Measurements from ENCODE around the gene MRPL48. TPM values are rescaled to one million over a fixed set of nuclear protein-coding genes. Genes with fewer than 3 reads are reported as not detected.
"Not testable (repeated sequence)": the region's sequence is repeated elsewhere in the genome, so short reads cannot be mapped to it uniquely, and the experiment has no call there.

MRPL48 gene
- polyA plus RNA-seq, 1 of the 3 experiments (the other 2 are of a cell fraction): 29.2 TPM

DNA sequence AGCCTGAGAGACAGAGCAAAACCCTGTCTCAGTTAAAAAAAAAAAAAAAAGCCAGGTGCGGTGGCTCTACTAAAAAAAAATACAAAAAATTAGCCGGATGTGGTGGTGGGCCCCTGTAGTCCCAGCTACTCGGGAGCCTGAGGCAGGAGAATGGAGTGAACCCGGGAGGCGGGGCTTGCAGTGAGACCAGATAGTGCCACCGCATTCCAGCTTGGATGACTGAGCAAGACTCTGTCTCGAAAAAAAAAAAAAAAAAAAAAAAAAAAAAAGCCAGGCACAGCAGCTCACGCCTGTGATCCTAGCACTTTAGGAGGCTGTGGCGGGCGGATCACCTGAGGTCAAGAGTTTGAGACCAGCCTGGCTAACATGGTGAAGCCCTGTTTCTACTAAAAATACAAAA is 92.8 kb downstream of the MRPL48 start:
- Histone ChIP-seq H3K79me2 (ENCODE audit: insufficient read depth) (peaks cover 29% of the 10 kb centered on the region), H3K36me3 (replicated peaks in 1 of 2; ENCODE audit: control insufficient read depth in 1 of 2, insufficient read depth in 2 of 2, low read length in 1 of 2) (peaks cover 4 to 11% of the 10 kb centered on the region in 2 experiments)
- H2AFZ ChIP-seq (ENCODE audit: low read depth); H3K27me3 ChIP-seq (ENCODE audit: insufficient read depth); H3K4me1 ChIP-seq (ENCODE audit: control insufficient read depth in 1 of 2, insufficient read depth in 2 of 2, low read depth in 1 of 2, low read length in 1 of 2); H3K9me2 ChIP-seq; H3K4me3 ChIP-seq (ENCODE audit: low read depth in 2 of 2, low read length in 1 of 2); H3K27ac ChIP-seq (ENCODE audit: low read depth in 2 of 2, low read length in 1 of 2); H3K4me2 ChIP-seq; H3K9ac ChIP-seq; H4K20me1 ChIP-seq (ENCODE audit: insufficient read depth); DNase-seq; CTCF ChIA-PET; H3K9me3 ChIP-seq; H3F3A ChIP-seq (replicated peaks; ENCODE audit: insufficient read depth): not testable (repeated sequence)
- POLR2A ChIA-PET: interaction anchor here (0.6 kb wide), 1 partner anchor 93 kb away, joined by 5 read pairs; no protein-coding TSS in a partner anchor
- 80% methylated on average over 10 of the region's 10 CpGs for WGBS (ENCODE audit: low lambda C conversion rate)

DNA sequence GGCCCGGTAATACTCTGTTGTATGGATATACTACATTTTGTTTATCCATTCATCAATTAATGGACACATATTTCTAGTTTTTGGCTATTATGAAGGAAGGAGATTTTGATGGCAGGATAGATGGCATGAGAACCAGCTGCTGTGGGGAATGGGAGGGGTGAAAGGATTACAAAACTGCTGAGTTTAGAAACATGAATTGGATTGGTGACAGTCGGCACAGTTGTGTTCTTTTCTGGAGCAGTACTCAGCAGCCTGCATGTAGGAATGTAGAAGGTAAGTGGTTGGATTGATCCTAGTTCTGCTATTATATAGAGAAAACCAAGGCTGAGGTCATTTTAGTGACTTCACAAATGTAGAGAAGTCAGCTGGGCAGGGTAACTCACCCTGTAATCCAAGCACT is 96.2 kb downstream of the MRPL48 start:
- Histone ChIP-seq H3K9me2 (no peaks in the 10 kb centered on the region), H3K9ac (no peak overlapping the region), H3K4me3 (ENCODE audit: low read depth in 2 of 2, low read length in 1 of 2) (no peak overlapping the region), H4K20me1 (ENCODE audit: insufficient read depth) (no peaks in the 10 kb centered on the region), H3K27me3 (ENCODE audit: insufficient read depth) (no peaks in the 10 kb centered on the region), H3K4me1 (ENCODE audit: control insufficient read depth in 1 of 2, insufficient read depth in 2 of 2, low read depth in 1 of 2, low read length in 1 of 2) (peaks cover 0 to under 1% of the 10 kb centered on the region in 2 experiments; a peak in 2 of 4 replicates), H3K4me2 (no peak overlapping the region), H3K36me3 (replicated peaks in 1 of 2; ENCODE audit: control insufficient read depth in 1 of 2, insufficient read depth in 2 of 2, low read length in 1 of 2) (peaks cover 13 to 21% of the 10 kb centered on the region in 2 experiments), H3K9me3 (no peaks in the 10 kb centered on the region), H2AFZ (ENCODE audit: low read depth) (no peak overlapping the region), H3F3A (replicated peaks; ENCODE audit: insufficient read depth) (peaks cover 3% of the 10 kb centered on the region), H3K27ac (ENCODE audit: low read depth in 2 of 2, low read length in 1 of 2) (no peak overlapping the region), H3K79me2 (ENCODE audit: insufficient read depth) (no peaks in the 10 kb centered on the region; the same call in 1 of the 2 replicates)
- DNase-seq: no peak
- TF ChIP-seq, protein P1, sequence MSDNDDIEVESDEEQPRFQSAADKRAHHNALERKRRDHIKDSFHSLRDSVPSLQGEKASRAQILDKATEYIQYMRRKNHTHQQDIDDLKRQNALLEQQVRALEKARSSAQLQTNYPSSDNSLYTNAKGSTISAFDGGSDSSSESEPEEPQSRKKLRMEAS (IDR thresholded peaks at IDR 0.05; ENCODE audit: low read depth): no peak
- TF ChIP-seq YY1 (IDR thresholded peaks at IDR 0.05; ENCODE audit: low read depth) (no peak), RCOR1 (IDR thresholded peaks at IDR 0.05; ENCODE audit: low read length) (no peak), TCF12 (IDR thresholded peaks at IDR 0.05) (no peak), JUND (IDR thresholded peaks at IDR 0.05) (no peak), MEF2A (IDR thresholded peaks at IDR 0.05; ENCODE audit: borderline replicate concordance, low read depth) (no peak), EZH2phosphoT487 (IDR thresholded peaks at IDR 0.05; ENCODE audit: borderline replicate concordance, low read depth) (no peak), RFX5 (IDR thresholded peaks at IDR 0.05; ENCODE audit: low read length) (no peak)
- TF ChIP-seq, protein P2, sequence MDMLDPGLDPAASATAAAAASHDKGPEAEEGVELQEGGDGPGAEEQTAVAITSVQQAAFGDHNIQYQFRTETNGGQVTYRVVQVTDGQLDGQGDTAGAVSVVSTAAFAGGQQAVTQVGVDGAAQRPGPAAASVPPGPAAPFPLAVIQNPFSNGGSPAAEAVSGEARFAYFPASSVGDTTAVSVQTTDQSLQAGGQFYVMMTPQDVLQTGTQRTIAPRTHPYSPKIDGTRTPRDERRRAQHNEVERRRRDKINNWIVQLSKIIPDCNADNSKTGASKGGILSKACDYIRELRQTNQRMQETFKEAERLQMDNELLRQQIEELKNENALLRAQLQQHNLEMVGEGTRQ (IDR thresholded peaks at IDR 0.05; ENCODE audit: borderline replicate concordance, low read depth, low read length): no peak
- POLR2A ChIA-PET: no interaction called here
- CTCF ChIA-PET: no interaction called here
- WGBS (ENCODE audit: low lambda C conversion rate): 97% methylated on average over 2 of the region's 2 CpGs

DNA sequence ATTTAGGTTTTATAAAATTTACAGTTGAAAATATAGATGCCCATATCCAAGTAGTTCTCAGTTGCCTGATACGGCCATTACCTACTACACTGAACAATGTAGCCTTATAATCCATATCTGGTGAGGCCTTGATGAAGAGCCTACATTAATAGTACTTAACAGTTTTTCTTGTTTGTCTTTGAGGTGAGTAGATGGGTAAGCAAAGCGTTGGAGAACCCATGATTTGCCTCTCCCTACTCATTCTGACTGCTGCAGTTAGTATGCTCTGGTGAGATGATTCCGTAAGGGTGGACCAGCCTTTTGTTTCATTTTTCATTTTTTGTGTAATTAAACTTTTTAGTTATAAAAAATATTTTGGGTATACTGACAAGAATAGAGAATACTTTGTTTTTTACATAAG is 100.6 kb downstream of the MRPL48 start:
- Histone ChIP-seq H3F3A (replicated peaks; ENCODE audit: insufficient read depth) (peaks cover 3% of the 10 kb centered on the region), H4K20me1 (ENCODE audit: insufficient read depth) (no peaks in the 10 kb centered on the region), H3K79me2 (ENCODE audit: insufficient read depth) (no peaks in the 10 kb centered on the region), H3K9me3 (no peaks in the 10 kb centered on the region), H3K9ac (no peak overlapping the region), H3K36me3 (replicated peaks in 1 of 2; ENCODE audit: control insufficient read depth in 1 of 2, insufficient read depth in 2 of 2, low read length in 1 of 2) (peaks cover 29 to 41% of the 10 kb centered on the region in 2 experiments), H3K4me2 (no peak overlapping the region), H3K4me3 (ENCODE audit: low read depth in 2 of 2, low read length in 1 of 2) (no peak overlapping the region), H2AFZ (ENCODE audit: low read depth) (no peak overlapping the region), H3K9me2 (no peaks in the 10 kb centered on the region), H3K27ac (ENCODE audit: low read depth in 2 of 2, low read length in 1 of 2) (no peak overlapping the region), H3K27me3 (ENCODE audit: insufficient read depth) (no peaks in the 10 kb centered on the region), H3K4me1 (ENCODE audit: control insufficient read depth in 1 of 2, insufficient read depth in 2 of 2, low read depth in 1 of 2, low read length in 1 of 2) (peaks cover 0 to 3% of the 10 kb centered on the region in 2 experiments; a peak in 2 of 4 replicates)
- TF ChIP-seq, protein P3, sequence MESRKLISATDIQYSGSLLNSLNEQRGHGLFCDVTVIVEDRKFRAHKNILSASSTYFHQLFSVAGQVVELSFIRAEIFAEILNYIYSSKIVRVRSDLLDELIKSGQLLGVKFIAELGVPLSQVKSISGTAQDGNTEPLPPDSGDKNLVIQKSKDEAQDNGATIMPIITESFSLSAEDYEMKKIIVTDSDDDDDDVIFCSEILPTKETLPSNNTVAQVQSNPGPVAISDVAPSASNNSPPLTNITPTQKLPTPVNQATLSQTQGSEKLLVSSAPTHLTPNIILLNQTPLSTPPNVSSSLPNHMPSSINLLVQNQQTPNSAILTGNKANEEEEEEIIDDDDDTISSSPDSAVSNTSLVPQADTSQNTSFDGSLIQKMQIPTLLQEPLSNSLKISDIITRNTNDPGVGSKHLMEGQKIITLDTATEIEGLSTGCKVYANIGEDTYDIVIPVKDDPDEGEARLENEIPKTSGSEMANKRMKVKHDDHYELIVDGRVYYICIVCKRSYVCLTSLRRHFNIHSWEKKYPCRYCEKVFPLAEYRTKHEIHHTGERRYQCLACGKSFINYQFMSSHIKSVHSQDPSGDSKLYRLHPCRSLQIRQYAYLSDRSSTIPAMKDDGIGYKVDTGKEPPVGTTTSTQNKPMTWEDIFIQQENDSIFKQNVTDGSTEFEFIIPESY (IDR thresholded peaks at IDR 0.05; ENCODE audit: borderline replicate concordance, low read depth): no peak
- TF ChIP-seq RFX5 (IDR thresholded peaks at IDR 0.05; ENCODE audit: low read length) (no peak), POLR2AphosphoS5 (IDR thresholded peaks at IDR 0.05; ENCODE audit: low read depth, low read length) (no peak), SMC3 (IDR thresholded peaks at IDR 0.05; ENCODE audit: low read depth, low read length) (no peak)
- POLR2A ChIA-PET: no interaction called here
- CTCF ChIA-PET: interaction anchor here (0.8 kb wide), 1 partner anchor 12 kb away, joined by 4 read pairs; no protein-coding TSS in a partner anchor
- 93% methylated on average over 3 of the region's 3 CpGs for WGBS (ENCODE audit: low lambda C conversion rate)
- no peak for DNase-seq
